Adrenal gland (tissue), 12 donors: ENCODE data around the gene DCTPP1. TPM values are rescaled to one million over a fixed set of nuclear protein-coding genes. Genes with fewer than 3 reads are reported as not detected.

Experiments used
- DNase-seq, 7 donors: peaks; one replicate each; pipeline ENCODE4 v3.0.0-alpha.2; 2019 to 2020
- H3K27ac ChIP-seq, 5 donors: fragments of 200-600 bp; sonication (generic) in 4 of 5; 1 replicate in 3 of 5; 2 replicates in 2 of 5; pipeline versions ENCODE4 v1.5.1 to v1.8.0; 2016 to 2020; ENCODE audit warnings: mild to moderate bottlenecking in 1 of 5
- H3K27me3 ChIP-seq: fragments of 200-600 bp; 2 replicates; pipeline ENCODE4 v1.8.0; 2021
- H3K36me3 ChIP-seq, 2 donors: fragments of 200-600 bp; replicated peaks in 1 of 2; 1 replicate in 1 of 2; 2 replicates in 1 of 2; pipeline versions ENCODE4 v1.5.1 to v1.8.0; 2018 to 2022
- H3K4me1 ChIP-seq, 2 donors: fragments of 200-600 bp; replicated peaks in 1 of 2; 1 replicate in 1 of 2; 2 replicates in 1 of 2; pipeline versions ENCODE4 v1.5.1 to v1.8.0; 2018 to 2021
- H3K4me3 ChIP-seq, 4 donors: fragments of 200-600 bp; sonication (generic) in 3 of 4; one replicate each; pipeline ENCODE4 v1.5.1; 2016 to 2018
- H3K9me3 ChIP-seq, 3 donors: fragments of 200-600 bp; sonication (generic) in 1 of 3; replicated peaks in 1 of 3; 1 replicate in 2 of 3; 2 replicates in 1 of 3; pipeline versions ENCODE4 v1.5.1 to v1.8.0; 2016 to 2021
- CTCF ChIP-seq, 6 experiments: fragments of 450-650 bp in 4 of 6; fragments of 200-600 bp in 2 of 6; sonication (generic) in 1 of 6; IDR thresholded peaks; 1 replicate in 5 of 6; 2 replicates in 1 of 6; pipeline versions ENCODE4 v1.5.1 to v1.8.0; 2016 to 2021; ENCODE audit warnings: antibody characterized with exemption in 6 of 6, mild to moderate bottlenecking in 2 of 6, moderate library complexity in 1 of 6
- POLR2A ChIP-seq, 2 donors: fragments of 450-650 bp; IDR thresholded peaks; one replicate each; pipeline ENCODE4 v1.6.1; 2017; ENCODE audit warnings: antibody characterized with exemption in 2 of 2, mild to moderate bottlenecking in 2 of 2, moderate library complexity in 1 of 2
- WGBS, 4 donors: extraction: QIAGEN DNeasy Blood & Tissue Kit in 2 of 4; methylation state at CpG; one replicate each; pipeline versions ENCODE4 v1.1.5 to v1.1.7; 2013 to 2017; 5-methylcytosine and 5-hydroxymethylcytosine counted together
- intact Hi-C, 2 donors: fragments of 100-400 bp; cut with DNase I; formaldehyde crosslinking; loops; one replicate each; pipeline versions ENCODE4 v1.14.1 to v1.15.0; 2022 to 2023
- polyA plus RNA-seq, 3 donors: library from polyadenylated mRNA; stranded (reverse); fragments of 200-250 nt in 2 of 3; fragments of 350-450 nt in 1 of 3; fragmentation: Illumina TruSeq in 1 of 3; extraction: RNeasy Lipid Tissue Mini Kit (QIAGEN cat#74804) in 1 of 3; gene quantifications; one replicate each; pipeline ENCODE4 v1.2.3, GENCODE V29; 2013 to 2014
- total RNA-seq, 9 donors: library from RNA; depleted of rRNA in 4 of 9; stranded (reverse); fragments of >200 nt in 4 of 9; fragments of 120-200 nt in 1 of 9; fragmentation: NEBNext Ultra II Directional in 1 of 9; extraction: Animal tissue kit (Norgen Biotek cat#: 25700) in 1 of 9; gene quantifications; one replicate each; pipeline versions ENCODE4 v1.1.0 to v1.2.4, GENCODE V29; 2013 to 2023
- donor health status: healthy with polysubstance abuse.
- donor health status: Bipolar disorder and iron deficiency.
- donor health status: DM: yes; HTN: yes; CAD: no.
- donor health status: DM: no; HTN: no; CAD: no.
- donor health status: DM: no; HTN: no; CAD: no.
- donor health status: DM: yes; HTN: yes; CAD: no.

The DCTPP1 gene
- total and polyA plus RNA-seq, 12 donors: 11.7 to 33.9 (median 28.7) TPM

DNA sequence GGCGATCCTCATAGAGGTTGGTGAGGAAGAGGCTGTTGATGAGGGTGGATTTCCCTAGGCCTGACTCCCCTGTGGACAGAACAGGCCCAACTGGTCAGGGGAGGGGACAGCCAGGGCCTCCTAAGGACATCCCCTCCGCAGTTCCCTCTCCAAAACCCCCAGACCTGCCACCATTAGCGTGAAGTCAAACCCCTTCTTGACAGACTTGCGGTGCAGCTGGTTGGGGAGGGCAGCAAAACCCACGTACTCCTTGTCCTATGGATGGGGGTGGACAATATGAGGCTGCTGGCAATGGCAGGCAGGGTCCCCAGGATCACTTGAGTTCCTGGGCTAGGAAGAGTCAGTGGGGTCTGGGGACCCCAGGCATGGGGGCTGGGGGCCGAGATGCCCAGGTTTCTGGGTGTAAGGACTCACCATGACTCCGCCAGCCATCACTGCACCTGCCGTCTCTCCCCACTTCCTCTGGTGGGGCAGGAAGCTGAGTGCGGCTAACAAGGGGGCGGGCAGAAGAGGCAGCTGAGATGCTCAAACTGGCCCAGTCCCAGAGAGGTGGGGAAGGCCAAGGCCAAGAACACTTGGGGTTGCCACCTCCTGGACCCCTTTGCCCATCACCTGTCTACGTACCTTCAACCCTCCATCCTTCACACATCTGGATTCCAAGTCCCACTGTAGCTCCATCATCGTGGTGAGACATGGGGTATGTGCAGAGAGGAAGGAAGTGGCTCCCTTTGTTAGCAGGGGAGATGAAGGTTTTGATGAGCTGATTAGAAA is 47.5 kb downstream of the DCTPP1 start, which contains the start of gene SEPTIN1:
TSS of gene SEPTIN1 (minus strand) at position 451 of the 771 bp plus-strand sequence. CDS start at position 432, 19 bp downstream.
- intact Hi-C loops: no loop called here
- Histone ChIP-seq H3K4me3 (no peak within 1 kb of the TSS), H3K27me3 (no peaks in the 10 kb centered on the region), H3K4me1 (peaks cover 8 to 15% of the 10 kb centered on the region in 2 donors), H3K9me3 (no peaks in the 10 kb centered on the region), H3K27ac (no peak within 1 kb of the TSS), H3K36me3 (no peaks in the 10 kb centered on the region)
- TF ChIP-seq CTCF (IDR thresholded peaks at IDR 0.05): no peak
- no peak for TF ChIP-seq POLR2A (IDR thresholded peaks at IDR 0.05)
- WGBS, 4 donors: 48 to 69% (median 65%) methylated on average over 5 to 12 of the region's 12 CpGs
- no peak for DNase-seq

DNA sequence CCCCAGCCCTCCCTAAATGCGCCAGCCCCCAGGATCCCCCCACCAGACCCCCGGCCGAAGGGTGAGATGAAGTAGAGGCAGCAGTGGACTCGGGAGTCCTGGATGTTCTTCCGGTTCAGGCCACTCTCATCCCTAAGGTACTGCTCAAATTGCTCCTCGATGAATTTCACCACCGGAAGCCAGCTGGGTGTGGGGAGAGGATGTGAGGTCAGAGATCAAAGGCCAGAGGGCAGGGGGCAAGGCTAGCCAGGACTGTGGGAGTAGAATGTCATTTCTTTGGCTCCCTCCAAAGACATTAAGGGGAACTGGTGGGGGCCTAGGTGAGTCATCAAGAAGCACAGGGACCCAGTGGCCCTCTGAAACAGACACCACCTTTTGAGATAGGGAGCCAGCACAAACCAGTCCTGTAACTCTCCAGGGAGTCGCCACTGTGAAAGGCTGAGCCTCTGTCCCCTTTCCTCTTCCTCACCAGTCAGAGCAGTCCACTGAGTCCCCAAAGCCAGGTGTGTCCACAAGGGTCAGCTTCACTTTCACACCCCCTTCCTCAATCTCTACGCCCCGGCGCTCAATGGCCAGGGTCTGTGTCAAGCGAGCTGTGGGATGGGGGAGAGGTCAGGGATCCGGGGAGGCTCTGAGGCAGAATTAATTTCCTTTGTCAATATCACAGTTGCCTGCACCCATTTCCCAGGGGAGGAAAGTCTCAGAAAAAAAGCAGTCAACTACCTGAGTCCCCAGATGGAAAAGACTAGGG is 48.4 kb downstream of the DCTPP1 start:
- TF ChIP-seq CTCF (IDR thresholded peaks at IDR 0.05): no peak
- TF ChIP-seq POLR2A (IDR thresholded peaks at IDR 0.05): no peak
- Histone ChIP-seq H3K4me3 (no peak overlapping the region), H3K36me3 (no peaks in the 10 kb centered on the region), H3K9me3 (no peaks in the 10 kb centered on the region), H3K27ac (no peak overlapping the region), H3K27me3 (no peaks in the 10 kb centered on the region), H3K4me1 (peaks cover 9 to 18% of the 10 kb centered on the region in 2 donors)
- intact Hi-C loops: no loop called here
- DNase-seq: no peak
- 73 to 86% (median 82%) methylated on average over 6 to 13 of the region's 13 CpGs for WGBS, 4 donors

DNA sequence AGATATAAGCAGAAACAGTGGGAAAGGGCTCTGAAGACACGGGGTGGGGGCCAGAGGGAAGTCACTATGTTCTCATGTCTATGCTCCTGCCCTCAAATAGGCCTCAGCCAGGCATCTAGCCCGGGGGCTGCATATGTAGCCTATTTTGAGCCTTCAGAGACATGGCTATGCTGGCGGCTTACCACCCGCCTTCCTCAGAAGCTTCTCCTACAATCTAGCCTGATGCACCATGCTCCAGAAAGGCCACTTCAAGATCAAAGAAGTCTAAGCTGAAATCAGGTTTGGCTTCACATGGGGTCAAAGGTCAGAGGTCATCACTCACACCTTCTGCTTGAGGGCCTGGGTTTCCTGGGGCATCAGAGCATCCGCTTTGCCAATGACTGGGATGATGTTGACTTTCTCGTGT is 49.0 kb downstream of the DCTPP1 start:
- no peak overlapping the region for H3K4me3 ChIP-seq
- H3K27me3 ChIP-seq: no peaks in the 10 kb centered on the region
- no peaks in the 10 kb centered on the region for H3K9me3 ChIP-seq
- TF ChIP-seq CTCF (IDR thresholded peaks at IDR 0.05) (no peak), POLR2A (IDR thresholded peaks at IDR 0.05) (no peak)
- 74 to 88% (median 84%) methylated on average over 2 to 6 of the region's 6 CpGs for WGBS, 4 donors
- peaks cover 9 to 18% of the 10 kb centered on the region in 2 donors for H3K4me1 ChIP-seq
- intact Hi-C loops: no loop called here
- no peak for DNase-seq
- no peak overlapping the region for H3K27ac ChIP-seq
- H3K36me3 ChIP-seq: no peaks in the 10 kb centered on the region

- intact Hi-C loops: no loop called here
- DNase-seq: no peak
- Histone ChIP-seq H3K4me3 (no peak overlapping the region), H3K9me3 (no peaks in the 10 kb centered on the region), H3K27me3 (no peaks in the 10 kb centered on the region), H3K4me1 (peaks cover 9 to 18% of the 10 kb centered on the region in 2 donors), H3K27ac (no peak overlapping the region), H3K36me3 (no peaks in the 10 kb centered on the region)
- 92 to 97% (median 96%) methylated on average over 4 of the region's 4 CpGs for WGBS, 4 donors
- no peak for TF ChIP-seq POLR2A (IDR thresholded peaks at IDR 0.05)
- no peak for TF ChIP-seq CTCF (IDR thresholded peaks at IDR 0.05)
These were observed 49.6 kb downstream of the DCTPP1 start for GRCh38 chr16:30380072-30380802.
